Activated CD4-positive, alpha-beta memory T cell treated with anti-CD3 and anti-CD28 coated beads for 36 hours (primary cell): ENCODE measurements around the gene ONECUT3. TPM values are rescaled to one million over a fixed set of nuclear protein-coding genes. Genes with fewer than 3 reads are reported as not detected.
"Not testable (repeated sequence)": the region's sequence is repeated elsewhere in the genome, so short reads cannot be mapped to it uniquely, and the experiment has no call there.

Experiments used
- CTCF ChIA-PET: fragments of 350-600 bp; sonication (Branson Sonifier 250); formaldehyde crosslinking; loops from one replicate; lab custom pipeline; 2021; ENCODE audit warnings: antibody characterized with exemption, inconsistent platforms; lab: Charles Lee
- POLR2A ChIA-PET: fragments of 350-600 bp; sonication (Branson Sonifier 250); formaldehyde crosslinking; loops from one replicate; lab custom pipeline; 2021; ENCODE audit warnings: antibody characterized with exemption; lab: Charles Lee
- DNase-seq: peaks from one replicate; pipeline ENCODE4 v3.0.0-alpha.2; 2020
- H3K27ac Mint-ChIP-seq: one replicate; pipeline ENCODE4 v1.8.0; 2021; ENCODE audit warnings: mixed read lengths
- H3K27me3 Mint-ChIP-seq: one replicate; pipeline ENCODE4 v1.8.0; 2021; ENCODE audit warnings: mixed read lengths
- H3K36me3 Mint-ChIP-seq: one replicate; pipeline ENCODE4 v1.8.0; 2021; ENCODE audit warnings: mixed read lengths
- H3K4me1 Mint-ChIP-seq: one replicate; pipeline ENCODE4 v1.8.0; 2021; ENCODE audit warnings: low read depth, mixed read lengths
- H3K4me3 Mint-ChIP-seq: one replicate; pipeline ENCODE4 v1.8.0; 2021; ENCODE audit warnings: mild to moderate bottlenecking, mixed read lengths
- H3K9me3 Mint-ChIP-seq: one replicate; pipeline ENCODE4 v1.8.0; 2021; ENCODE audit warnings: mixed read lengths
- intact Hi-C: fragments of 100-400 bp; cut with micrococcal nuclease; formaldehyde crosslinking; loops from one replicate; pipeline ENCODE4 v1.15.1; 2023
- total RNA-seq, 2 experiments: library from RNA; stranded (reverse); gene quantifications; one replicate each; pipeline ENCODE4 v1.2.3, GENCODE V29; 2021

ONECUT3 gene
- total RNA-seq = not detected

DNA sequence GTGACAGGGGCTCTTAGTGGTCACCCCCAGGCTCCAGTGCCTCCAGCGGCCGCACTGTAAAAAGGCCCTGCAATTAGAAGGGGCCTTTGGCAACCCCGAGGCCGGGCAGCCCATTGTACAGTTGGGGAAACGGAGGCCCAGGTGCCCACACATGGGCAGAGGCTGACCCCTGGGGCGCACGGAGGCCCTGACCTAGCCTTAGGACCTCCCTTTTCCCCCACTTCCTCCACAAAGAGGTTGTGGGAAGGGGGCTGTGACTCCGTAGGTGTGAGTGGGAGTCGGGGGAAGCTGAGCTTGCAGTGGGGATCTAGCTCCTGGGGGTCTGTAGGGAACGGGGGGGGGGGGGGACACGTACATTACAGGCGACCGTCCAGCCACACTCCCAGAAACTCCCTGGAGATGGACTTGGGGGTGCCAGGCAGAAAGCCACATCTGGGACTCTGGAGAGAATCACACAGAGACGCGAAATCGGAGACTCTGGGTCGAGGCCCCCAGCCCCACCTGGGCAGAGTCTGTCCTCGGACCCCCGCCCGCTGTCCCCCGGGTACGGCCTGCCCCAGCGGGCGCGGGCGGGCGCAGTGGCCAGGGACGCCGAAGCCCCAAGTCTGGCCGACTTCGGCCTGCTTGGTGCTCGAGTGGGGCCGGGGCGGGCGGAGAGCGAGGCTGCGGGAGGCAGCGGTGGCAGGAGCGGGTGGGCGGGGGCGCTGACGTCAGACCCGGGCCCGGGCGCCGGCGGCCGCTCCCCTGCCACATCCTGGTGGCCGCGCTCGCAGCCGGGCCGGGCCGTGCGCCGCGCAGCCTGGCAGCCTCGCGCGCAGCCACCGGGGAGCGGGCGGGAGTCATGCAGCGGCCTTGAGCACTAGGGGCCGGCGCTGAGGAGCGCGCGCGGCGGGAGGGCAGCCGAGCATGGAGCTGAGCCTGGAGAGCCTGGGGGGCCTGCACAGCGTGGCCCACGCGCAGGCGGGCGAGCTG is at the start of gene ONECUT3:
ONECUT3 (plus strand) TSS at position 750 of the 972 bp plus-strand sequence; CDS start at position 907, 157 bp downstream.
- peaks cover 11% of the 10 kb centered on the region for H3K4me1 Mint-ChIP-seq
- POLR2A ChIA-PET = no interaction called here
- intact Hi-C loops = no loop called here
- H3K36me3 Mint-ChIP-seq = no peaks in the 10 kb centered on the region
- H3K4me3 Mint-ChIP-seq = no peak within 1 kb of the TSS
- H3K27ac Mint-ChIP-seq = no peak within 1 kb of the TSS
- H3K27me3 Mint-ChIP-seq = peaks cover 50% of the 10 kb centered on the region
- CTCF ChIA-PET = no interaction called here
- no peak for DNase-seq
- H3K9me3 Mint-ChIP-seq = no peaks in the 10 kb centered on the region

- Mint-ChIP-seq H3K36me3 (no peaks in the 10 kb centered on the region), H3K9me3 (peaks cover 3% of the 10 kb centered on the region), H3K27ac (no peak overlapping the region), H3K27me3 (peaks cover 32% of the 10 kb centered on the region), H3K4me3 (no peak overlapping the region), H3K4me1 (peaks cover 8% of the 10 kb centered on the region)
- intact Hi-C loops = no loop called here
- POLR2A ChIA-PET = no interaction called here
- DNase-seq = no peak
- CTCF ChIA-PET = no interaction called here
Observed at GRCh38 chr19:1704339-1704738, 49.0 kb upstream of the ONECUT3 start.

GRCh38 chr19:1705367-1705766 is 47.9 kb upstream of the ONECUT3 start:
- CTCF ChIA-PET = no interaction called here
- Mint-ChIP-seq H3K4me3 (no peak overlapping the region), H3K27me3 (peaks cover 31% of the 10 kb centered on the region), H3K27ac (no peak overlapping the region), H3K4me1 (peaks cover 8% of the 10 kb centered on the region), H3K36me3 (no peaks in the 10 kb centered on the region), H3K9me3 (peaks cover 3% of the 10 kb centered on the region)
- POLR2A ChIA-PET = no interaction called here
- no peak for DNase-seq
- intact Hi-C loops = no loop called here

DNA sequence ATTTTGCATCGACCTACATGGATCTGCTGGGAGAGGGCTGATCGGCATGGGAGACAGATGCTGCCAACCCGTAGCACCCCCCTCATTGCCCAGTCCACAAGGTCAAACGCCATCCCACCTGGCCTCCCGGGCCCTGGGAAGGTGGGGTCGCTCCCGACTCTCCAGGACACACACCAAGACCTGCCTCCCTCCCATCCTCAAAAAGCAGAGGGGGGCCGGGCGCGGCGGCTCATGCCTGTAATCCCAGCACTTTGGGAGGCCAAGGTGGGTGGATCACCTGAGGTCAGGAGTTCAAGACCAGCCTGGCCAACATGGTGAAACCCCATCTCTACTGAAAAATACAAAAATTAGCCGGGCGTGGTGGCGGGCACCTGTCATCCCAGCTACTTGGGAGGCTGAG is 46.7 kb upstream of the ONECUT3 start:
- H3K27me3 Mint-ChIP-seq = peaks cover 20% of the 10 kb centered on the region
- H3K27ac Mint-ChIP-seq, intact Hi-C loops, H3K9me3 Mint-ChIP-seq, CTCF ChIA-PET, H3K36me3 Mint-ChIP-seq, POLR2A ChIA-PET, H3K4me3 Mint-ChIP-seq, H3K4me1 Mint-ChIP-seq, DNase-seq: not testable (repeated sequence)

- CTCF ChIA-PET = no interaction called here
Observed at GRCh38 chr19:1707240-1707639, 46.1 kb upstream of the ONECUT3 start.

DNA sequence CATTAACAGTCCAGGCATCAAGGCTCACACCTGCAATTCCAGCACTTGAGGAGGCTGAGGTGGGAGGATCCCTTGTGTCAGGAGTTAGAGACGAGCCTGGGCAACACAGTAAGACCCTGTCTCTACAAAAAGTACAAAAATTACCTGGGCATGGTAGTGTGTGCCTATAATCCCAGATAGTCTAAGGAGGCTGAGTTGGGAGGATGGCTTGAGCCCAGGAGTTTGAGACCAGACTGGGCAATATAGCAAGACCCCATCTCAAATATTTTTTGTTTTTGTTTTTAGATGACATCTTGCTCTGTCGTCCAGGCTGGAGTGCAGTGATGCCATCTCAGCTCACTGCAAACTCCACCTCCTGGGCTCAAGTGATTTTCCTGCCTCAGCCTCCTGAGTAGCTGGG is 40.1 kb upstream of the ONECUT3 start:
- POLR2A ChIA-PET = no interaction called here
- H3K4me1 Mint-ChIP-seq = no peaks in the 10 kb centered on the region
- no peak overlapping the region for H3K4me3 Mint-ChIP-seq
- CTCF ChIA-PET = no interaction called here
- peaks cover 20% of the 10 kb centered on the region for H3K27me3 Mint-ChIP-seq
- no peaks in the 10 kb centered on the region for H3K9me3 Mint-ChIP-seq
- no peak overlapping the region for H3K27ac Mint-ChIP-seq
- no peaks in the 10 kb centered on the region for H3K36me3 Mint-ChIP-seq
- intact Hi-C loops = no loop called here
- DNase-seq = no peak

More at GRCh38 chr19:1707240-1707639, 46.1 kb upstream of the ONECUT3 start:
- intact Hi-C loops = no loop called here
- H3K27me3 Mint-ChIP-seq = peaks cover 18% of the 10 kb centered on the region
- H3K27ac Mint-ChIP-seq = no peak overlapping the region
- no peaks in the 10 kb centered on the region for H3K36me3 Mint-ChIP-seq
- POLR2A ChIA-PET = no interaction called here
- DNase-seq = no peak
- no peak overlapping the region for H3K4me3 Mint-ChIP-seq
- H3K4me1 Mint-ChIP-seq = no peaks in the 10 kb centered on the region
- peaks cover 3% of the 10 kb centered on the region for H3K9me3 Mint-ChIP-seq

GRCh38 chr19:1715540-1715939 is 37.8 kb upstream of the ONECUT3 start:
- H3K27me3 Mint-ChIP-seq = peaks cover 31% of the 10 kb centered on the region
- H3K36me3 Mint-ChIP-seq = no peaks in the 10 kb centered on the region
- H3K9me3 Mint-ChIP-seq = no peaks in the 10 kb centered on the region
- CTCF ChIA-PET = no interaction called here
- intact Hi-C loops = no loop called here
- H3K4me1 Mint-ChIP-seq = no peaks in the 10 kb centered on the region
- POLR2A ChIA-PET = no interaction called here
- no peak for DNase-seq
- no peak overlapping the region for H3K4me3 Mint-ChIP-seq
- no peak overlapping the region for H3K27ac Mint-ChIP-seq

GRCh38 chr19:1717200-1717969 is 35.9 kb upstream of the ONECUT3 start:
- H3K36me3 Mint-ChIP-seq = no peaks in the 10 kb centered on the region
- no peaks in the 10 kb centered on the region for H3K4me1 Mint-ChIP-seq
- no peak overlapping the region for H3K4me3 Mint-ChIP-seq
- intact Hi-C loops = no loop called here
- CTCF ChIA-PET = no interaction called here
- H3K27me3 Mint-ChIP-seq = peaks cover 40% of the 10 kb centered on the region
- DNase-seq = no peak
- POLR2A ChIA-PET = no interaction called here
- no peak overlapping the region for H3K27ac Mint-ChIP-seq
- H3K9me3 Mint-ChIP-seq = no peaks in the 10 kb centered on the region

DNA sequence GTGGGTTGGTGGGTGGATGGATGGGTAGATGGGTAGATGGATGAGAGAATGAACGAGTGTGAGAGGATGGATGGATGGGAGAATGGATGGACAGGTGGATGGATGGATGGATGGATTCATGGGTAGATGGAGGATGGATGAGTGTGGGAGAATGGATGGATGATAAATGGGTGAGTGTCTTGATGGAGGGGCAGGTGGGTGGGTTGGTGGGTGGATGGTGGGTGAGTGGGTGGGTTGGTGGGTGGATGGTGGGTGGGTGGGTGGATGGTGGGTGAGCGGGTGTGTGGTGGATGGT is 35.4 kb upstream of the ONECUT3 start:
- H3K27ac Mint-ChIP-seq = no peak overlapping the region

GRCh38 chr19:1718420-1719291 is 34.6 kb upstream of the ONECUT3 start:
- DNase-seq = no peak
- Mint-ChIP-seq H3K4me1 (no peaks in the 10 kb centered on the region), H3K27ac (no peak overlapping the region), H3K4me3 (no peak overlapping the region), H3K27me3 (peaks cover 46% of the 10 kb centered on the region), H3K9me3 (no peaks in the 10 kb centered on the region), H3K36me3 (peaks cover under 1% of the 10 kb centered on the region)
- POLR2A ChIA-PET = no interaction called here
- intact Hi-C loops = no loop called here
- CTCF ChIA-PET = no interaction called here

More for the DNA sequence above, 35.4 kb upstream of the ONECUT3 start:
- peaks cover 43% of the 10 kb centered on the region for H3K27me3 Mint-ChIP-seq
- no peaks in the 10 kb centered on the region for H3K36me3 Mint-ChIP-seq
- CTCF ChIA-PET = no interaction called here
- H3K9me3 Mint-ChIP-seq = no peaks in the 10 kb centered on the region
- intact Hi-C loops = no loop called here
- H3K4me3 Mint-ChIP-seq = no peak overlapping the region
- POLR2A ChIA-PET = no interaction called here
- DNase-seq = no peak
- H3K4me1 Mint-ChIP-seq = no peaks in the 10 kb centered on the region

DNA sequence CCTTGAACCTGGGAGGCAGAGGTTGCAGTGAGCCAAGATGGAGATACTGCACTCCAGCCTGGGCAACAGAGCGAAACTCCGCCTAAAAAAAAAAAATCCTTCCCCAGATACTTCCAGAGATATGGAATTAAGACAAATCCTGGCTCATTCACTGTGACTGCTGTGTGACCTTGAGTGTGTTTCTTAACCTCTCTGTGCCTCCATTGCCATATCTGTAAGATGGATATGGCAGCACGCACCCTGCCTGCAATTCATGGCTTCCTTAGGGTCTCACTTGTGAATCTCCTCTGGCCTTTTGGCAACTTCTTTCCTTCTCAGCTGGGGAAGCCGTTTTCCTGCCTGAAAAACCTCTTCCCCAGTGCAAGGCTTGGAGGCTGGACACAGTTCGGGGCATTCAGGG is 33.8 kb upstream of the ONECUT3 start:
- Mint-ChIP-seq H3K4me3 (no peak overlapping the region), H3K27me3 (peaks cover 47% of the 10 kb centered on the region), H3K27ac (no peak overlapping the region), H3K4me1 (no peaks in the 10 kb centered on the region), H3K9me3 (no peaks in the 10 kb centered on the region), H3K36me3 (peaks cover 1% of the 10 kb centered on the region)
- CTCF ChIA-PET = no interaction called here
- intact Hi-C loops = no loop called here
- POLR2A ChIA-PET = no interaction called here
- no peak for DNase-seq

DNA sequence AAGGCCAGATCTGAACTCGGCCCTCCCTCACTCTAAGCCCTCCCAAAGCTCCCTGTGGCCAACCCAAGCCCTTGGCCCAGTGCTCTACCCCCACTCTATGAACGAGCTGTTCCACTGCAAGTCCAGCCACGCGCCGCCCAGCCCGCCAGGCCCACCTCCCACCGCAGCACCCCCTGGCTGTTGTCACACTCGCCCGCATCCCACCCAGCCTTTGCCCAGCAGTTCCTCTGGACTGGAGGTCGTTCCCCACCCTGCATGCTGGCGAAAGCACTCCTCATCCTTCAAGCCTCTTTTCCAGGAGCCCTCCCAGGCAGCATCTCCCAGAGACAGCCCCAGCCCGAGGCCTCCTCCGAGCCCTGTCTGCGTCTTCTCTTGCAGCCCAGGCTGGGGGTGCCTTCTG is 33.1 kb upstream of the ONECUT3 start:
- H3K36me3 Mint-ChIP-seq = peaks cover 1% of the 10 kb centered on the region
- no peaks in the 10 kb centered on the region for H3K9me3 Mint-ChIP-seq
- CTCF ChIA-PET = no interaction called here
- peaks cover 52% of the 10 kb centered on the region for H3K27me3 Mint-ChIP-seq
- H3K4me3 Mint-ChIP-seq = no peak overlapping the region
- no peak overlapping the region for H3K27ac Mint-ChIP-seq
- POLR2A ChIA-PET = no interaction called here
- DNase-seq = no peak
- no peaks in the 10 kb centered on the region for H3K4me1 Mint-ChIP-seq
- intact Hi-C loops = no loop called here
